CD4-positive, alpha-beta T cell treated with Interleukin-6 for 4 hours (primary cell): ENCODE measurements around the gene TRAIP.
A peak's percentile ranks its signal among the peaks of the same experiment; 100 is the strongest.
"Not testable (repeated sequence)": the region's sequence is repeated elsewhere in the genome, so short reads cannot be mapped to it uniquely, and the experiment has no call there.

Experiments used
- DNase-seq: peaks from one replicate; pipeline ENCODE4 v3.0.0-alpha.2; 2020; ENCODE audit warnings: mixed read lengths

TRAIP gene

DNA sequence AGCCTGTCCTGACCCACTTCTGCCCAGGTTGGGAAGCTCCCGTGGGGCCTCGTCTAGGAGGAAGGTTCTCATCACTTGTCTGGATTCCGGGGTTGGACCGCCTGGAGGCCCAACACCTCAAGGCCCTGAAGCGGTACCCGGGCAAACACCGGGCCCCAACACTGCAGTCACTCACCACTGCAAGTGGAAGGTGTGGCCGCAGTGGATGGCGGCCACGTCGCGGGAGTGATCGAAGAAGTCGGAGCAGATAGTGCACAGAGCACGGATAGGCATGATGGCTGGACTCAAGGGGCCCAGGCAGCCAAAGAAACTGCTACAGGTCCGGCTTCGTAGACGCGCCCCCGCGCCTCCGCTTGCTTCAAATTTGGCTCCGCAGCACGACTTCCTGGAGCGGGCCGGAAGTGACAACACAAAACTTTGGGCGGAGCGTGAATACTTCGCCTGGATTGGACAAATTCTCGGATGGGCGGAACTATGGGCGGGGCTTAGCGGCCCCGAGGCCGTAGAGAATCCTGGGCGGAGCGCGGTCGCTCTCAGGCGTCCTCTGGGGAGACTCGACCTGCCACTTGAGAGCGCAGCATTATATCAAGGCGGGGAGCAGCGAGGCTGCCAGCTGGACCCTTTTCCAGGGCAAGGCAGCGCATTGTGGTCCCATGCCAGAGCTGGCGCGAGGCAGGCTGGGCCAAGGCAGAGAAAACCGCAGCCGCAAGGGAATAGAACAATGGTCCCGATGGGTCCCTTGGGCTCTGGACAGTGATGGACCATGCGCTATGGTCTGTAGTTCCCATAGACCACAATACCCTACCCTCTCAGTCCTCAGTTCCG, at the start of gene TRAIP:
Gene TRAIP, minus strand, starts transcription at position 384 of the 825 bp plus-strand sequence. Its CDS starts 111 bp downstream, at position 273.
- DNase-seq, result peak; percentile 95

- DNase-seq, result not testable (repeated sequence)
These were observed 48.1 kb upstream of the TRAIP start for GRCh38 chr3:49904448-49904847.

DNA sequence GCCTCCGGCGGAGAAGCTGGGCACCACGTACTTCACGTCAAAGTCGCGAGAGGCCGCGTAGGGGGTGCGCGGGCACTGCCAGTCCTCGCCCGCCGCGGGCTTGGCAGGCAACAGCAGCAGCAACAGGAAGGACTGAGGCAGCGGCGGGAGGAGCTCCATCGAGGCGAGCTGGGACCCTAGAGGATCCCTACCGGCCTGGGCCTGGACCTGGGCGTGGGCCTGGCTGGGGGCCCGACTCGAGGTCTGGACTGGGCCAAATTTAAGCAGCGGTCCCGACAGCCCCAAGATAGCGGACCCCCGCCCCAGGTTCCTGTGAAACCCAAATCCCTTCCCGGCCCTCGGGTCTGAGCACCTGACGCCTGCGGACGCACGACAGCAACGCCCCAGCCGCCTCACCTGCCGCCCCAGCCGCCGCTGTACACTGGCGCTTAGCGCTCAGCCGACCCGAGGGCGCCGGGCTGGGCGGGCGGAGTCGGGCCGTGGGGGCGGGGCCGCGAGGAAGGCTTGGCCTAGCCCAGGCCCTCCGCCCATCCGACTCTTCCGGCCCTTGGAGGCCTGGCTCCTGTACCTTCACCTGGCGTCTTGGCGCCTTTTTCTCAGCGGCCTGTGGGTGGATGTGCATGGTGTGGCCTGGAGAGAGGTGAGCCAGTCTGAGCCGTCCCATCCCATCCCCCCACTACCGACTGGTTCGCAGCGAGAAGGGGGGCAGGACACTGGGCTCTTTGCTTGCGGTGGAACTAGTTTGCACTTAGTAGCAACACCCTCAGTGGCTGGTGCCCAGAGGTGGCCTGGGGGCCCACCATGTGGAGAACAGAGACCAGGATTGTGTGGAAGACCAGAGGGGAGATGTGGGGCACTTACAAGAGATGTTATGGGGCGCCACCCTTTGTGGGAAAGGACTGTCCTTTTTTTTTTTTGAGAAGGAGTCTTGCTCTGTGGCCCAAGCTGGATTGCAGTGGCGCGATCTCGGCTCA, 47.4 kb upstream of the TRAIP start, which contains the start of gene MST1R:
Gene MST1R, minus strand, starts transcription at position 423 of the 974 bp plus-strand sequence. Its CDS starts 264 bp downstream, at position 159.
- DNase-seq, result peak; percentile 89

DNA sequence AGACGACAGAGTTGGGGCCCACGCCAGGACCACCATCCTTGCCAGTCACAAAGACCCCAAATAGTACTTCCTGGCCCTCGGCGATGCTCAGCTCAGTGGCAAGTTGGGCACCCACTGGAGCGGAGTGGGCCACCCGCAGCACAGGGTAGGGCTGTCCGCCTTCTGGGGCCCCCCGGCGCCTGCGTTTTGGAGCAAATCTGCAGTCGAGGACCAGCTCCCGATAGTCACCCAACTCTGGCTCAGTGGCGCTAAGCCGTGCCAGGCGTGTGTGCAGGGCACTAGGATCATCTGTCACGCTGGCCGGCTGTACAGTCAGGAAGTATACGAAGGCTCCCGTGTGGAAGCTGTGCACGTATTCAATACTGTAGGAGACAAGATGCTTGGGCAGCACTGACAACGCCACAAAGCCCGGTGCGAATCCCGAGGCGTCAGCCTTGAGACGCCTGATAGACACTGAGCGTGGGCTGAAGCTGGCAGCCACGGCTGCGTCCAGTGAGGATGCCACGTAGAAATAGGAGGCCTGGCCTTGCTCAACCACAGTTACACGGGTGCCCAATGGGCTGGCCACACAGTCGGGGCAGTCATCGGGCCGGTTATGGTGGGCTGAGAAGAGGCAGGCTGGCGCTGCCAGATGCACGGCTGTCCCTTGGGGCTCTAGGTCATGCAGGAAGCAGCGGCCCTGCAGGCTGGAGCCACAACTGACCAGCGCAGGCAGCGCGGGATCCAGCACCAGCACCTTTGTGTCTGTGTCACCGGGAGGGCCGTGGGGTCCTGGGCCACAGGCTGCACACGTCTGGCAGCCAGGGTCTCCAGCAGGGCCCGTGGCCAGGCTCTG, 46.4 kb upstream of the TRAIP start:
- no peak for DNase-seq

- no peak for DNase-seq
These were observed 45.3 kb upstream of the TRAIP start for GRCh38 chr3:49901366-49902339.

DNA sequence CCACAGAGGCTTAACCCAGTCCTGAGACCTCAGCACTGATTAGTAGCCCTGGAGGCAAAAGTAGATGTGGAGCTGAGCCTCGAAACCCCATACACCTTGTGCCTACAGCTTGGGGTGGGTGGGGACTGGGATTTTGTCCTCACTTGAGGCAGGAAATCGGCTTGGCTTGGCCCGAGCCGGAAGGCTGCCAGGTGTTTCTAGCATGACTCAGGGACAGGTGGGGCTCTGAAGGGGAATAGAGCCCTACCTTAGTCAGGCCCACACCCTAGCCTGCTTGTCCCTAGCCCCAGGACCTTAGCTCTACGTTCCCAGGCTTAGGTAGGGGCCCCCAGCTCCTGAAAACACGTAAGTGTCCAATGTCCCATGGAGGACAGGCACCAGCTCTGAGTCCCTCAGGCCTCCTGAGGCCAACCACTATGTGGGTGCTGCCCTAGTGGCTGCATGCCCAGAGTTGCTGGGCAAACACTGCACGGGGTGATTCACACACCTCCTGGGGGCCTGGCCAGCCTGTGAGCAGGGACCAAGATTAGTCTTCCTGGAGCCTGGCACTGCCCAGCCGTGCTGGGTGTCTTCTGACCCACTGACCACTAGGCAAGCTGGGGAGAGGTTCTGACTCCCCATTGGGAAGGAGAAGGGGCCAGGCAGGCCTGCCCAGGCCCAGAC, 44.3 kb upstream of the TRAIP start:
- no peak for DNase-seq

DNA sequence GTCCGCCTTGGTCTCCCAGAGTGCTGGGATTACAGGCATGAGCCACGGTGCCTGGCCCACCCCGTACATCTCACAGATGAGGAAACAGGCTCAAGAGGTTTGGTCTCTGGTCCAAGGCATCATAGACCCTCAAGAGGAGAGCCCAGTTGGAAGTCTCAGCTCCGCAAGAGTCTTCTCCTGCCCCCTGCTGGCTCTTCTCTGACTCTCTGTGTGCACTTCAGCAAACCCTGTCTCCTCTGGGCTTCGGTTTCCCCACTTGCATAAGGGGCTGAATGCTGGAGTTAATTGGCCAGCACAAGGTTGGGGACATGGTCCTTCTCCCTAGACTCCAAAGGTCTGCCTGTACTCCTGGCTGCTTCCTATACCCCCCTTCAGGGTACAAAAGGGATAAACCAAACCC, 43.5 kb upstream of the TRAIP start:
- no peak for DNase-seq

DNA sequence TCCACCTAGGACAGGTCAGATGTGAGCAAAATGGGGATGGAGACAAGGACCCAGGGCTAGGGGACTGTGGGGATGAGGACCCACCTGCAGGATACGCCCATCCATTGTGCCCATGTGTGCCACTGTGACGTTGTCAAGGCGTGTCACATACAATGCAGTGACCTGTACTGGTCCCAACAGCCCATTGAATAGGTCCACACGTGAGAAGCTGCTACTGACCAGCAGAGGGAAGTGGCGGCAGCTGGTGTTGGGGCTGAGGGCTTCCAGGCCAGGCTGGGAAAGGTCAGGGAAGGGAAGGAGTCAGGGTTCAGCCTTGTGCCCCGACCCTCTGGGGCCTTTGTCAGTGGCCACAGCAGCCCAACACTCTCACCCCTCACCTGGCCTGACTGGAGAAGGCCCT, 42.6 kb upstream of the TRAIP start:
- no peak for DNase-seq

DNA sequence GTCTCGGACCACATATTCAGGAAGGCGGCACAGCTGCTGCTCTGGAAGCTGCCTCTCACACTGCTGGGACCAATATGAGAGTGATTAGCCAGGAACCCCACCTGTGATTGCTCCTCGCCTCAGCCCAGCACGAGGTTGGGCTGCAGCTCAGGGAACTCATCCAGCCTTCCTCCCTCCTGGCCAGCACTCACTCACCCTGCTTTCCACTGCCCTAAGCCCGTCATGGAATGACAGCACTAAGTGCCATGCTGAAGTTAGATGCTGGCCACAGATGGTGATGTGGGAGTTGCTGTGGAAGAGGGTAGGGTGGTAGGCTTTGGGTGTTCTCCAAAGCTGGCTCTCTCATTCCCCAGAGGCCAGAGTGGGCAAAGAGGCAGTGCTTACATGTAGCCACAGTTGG, 40.0 kb upstream of the TRAIP start:
- DNase-seq, result no peak

- DNase-seq, result no peak
These were observed 39.4 kb upstream of the TRAIP start for GRCh38 chr3:49895791-49896190.

DNA sequence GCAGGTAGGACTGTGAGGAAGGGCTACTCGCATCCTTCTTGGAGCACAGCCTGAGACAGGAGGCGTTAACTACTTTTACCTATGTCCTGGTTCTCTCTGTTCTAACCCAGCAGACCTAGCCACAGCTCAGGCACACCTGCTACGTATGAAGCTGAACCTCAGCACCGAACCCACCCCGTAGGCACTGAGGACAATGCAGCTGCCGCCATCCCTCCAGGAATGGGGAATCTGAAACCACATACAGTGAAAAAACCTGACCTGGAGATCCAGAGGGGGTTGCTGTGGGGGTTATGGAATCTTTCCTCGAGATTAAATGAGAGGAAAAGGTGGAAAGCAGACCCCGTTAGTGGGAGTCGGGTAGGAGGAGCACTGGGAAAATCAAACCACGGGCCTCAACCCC, 32.9 kb upstream of the TRAIP start:
- no peak for DNase-seq

DNA sequence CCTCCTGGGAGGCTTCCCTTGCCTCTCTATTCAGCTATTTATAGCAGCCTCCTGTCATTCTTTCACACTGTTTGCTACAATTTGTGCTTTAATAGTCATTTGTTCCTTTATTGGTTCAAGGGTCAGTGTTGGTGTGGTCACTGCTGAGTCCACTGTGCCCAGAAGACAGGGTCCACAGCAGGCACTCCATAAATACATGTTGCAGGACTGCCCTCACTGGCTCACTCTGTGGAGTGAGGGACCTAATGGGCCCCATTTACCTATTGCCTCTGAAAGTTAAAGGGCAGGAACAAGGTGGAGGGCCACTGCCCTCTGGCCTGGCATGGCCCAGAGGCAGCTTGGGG, 30.5 kb upstream of the TRAIP start:
- DNase-seq, result no peak

DNA sequence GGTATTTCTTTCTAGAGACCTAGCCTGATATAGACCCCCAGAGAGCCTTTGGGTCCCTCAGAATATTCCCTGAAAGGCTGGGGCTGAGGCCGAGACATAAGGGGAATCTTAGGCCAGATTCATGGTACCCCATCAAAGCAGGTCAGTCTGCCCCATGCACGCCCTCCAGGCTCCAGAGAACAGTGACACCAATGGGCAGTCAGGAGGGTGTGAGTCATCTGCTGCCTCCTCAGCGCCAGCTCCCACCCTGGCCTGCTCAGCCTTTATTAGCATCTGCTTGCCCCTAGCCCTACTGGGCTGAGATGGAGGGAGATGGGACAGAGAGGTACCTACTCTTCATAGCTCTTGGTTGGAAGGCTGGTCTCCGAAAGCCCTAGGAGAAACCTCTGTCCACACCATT, 27.6 kb upstream of the TRAIP start:
- DNase-seq, result no peak

DNA sequence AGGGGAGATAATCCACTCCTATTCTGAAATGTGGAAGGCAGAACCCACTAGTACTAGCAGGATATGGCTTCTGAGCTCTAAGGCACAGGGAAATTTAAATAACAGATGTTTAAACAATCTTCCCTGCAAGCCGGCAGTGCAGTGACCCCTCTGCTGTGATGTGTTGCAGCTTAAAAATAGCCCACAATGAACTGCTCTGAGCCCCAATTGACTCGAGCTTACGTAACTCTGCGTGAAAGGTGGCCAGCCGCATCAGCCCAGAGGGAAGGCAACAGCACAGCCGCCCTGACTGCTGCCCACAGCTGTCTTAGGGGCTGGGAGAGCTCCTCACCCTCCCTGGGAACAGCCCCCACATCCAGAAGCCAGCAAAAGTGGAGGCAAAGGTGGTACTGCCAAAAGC, 25.8 kb upstream of the TRAIP start:
- no peak for DNase-seq

DNA sequence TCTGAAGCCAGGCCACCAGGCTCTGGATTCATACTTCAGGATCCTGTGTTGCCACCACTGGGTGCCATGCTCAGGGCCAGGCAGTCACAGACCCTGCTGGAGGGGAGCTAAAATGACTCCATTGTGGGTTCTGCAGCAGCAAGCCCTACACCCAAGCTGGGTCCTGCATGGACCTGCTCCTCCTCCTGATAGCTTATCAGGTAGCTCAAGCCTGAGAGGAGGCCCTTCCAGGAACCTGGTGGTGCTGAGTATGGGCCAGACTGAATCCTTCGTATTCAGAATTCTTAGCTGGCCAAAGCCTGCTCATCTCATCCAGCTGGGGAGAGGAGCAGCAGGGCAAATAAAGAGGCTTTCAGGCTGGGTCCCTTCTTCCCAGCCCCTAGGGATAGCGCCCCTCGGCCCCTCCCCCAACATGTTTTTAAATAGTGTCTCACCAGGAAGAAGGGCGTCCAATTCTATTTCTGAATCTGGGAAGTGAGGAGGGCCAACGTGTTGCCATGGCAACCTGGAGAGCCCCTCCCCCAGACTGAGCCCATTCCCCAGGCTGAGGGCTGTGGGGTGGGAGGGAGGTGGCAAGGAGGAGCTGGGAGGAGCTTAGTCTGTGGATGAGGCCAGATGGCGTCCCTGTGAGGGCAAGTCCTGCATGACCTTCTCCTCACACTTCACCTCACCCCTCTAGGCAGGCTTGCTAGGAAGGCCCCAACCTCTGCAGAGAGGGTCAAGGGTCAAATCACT, 24.4 kb upstream of the TRAIP start:
- DNase-seq, result no peak

DNA sequence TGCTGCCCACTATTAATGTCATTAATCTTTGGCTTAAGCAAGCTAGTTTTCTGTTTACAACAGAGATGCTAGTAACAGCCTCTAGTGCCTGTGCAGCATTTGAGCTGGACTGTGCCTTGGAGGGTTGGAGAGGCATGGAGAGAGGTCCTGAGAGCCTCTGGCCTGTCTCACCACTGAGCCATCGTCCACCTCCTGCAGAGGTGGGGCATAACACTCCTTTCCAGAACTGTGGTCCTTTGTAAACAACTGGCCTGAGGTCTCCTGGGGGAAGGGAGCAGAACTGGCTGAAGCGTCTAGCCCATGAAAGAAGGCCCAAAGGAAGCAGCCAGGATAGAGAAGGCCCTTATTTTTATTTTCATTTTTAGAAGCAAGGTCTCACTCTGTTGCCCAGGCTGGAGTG, 23.4 kb upstream of the TRAIP start:
- DNase-seq, result no peak

DNA sequence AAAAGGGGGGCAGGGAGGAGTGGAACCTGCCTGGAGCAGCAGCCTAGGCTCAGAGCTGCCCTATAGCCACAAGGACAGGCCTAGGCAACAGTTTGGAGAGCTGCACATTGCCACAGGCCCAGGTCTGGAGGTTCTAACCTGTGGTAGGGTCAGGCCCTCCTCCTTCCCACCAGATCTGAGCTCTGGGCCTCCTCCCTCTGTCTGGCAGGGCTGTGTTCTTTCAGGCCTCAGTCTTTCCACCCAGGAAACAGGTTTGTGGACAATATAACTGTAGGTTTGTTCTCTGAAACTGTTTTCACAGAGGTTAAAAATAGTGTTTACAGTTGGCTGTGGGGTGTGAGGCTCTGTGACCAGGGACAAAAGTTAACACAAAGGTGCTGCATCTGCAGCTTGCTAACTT, 22.3 kb upstream of the TRAIP start:
- no peak for DNase-seq

DNA sequence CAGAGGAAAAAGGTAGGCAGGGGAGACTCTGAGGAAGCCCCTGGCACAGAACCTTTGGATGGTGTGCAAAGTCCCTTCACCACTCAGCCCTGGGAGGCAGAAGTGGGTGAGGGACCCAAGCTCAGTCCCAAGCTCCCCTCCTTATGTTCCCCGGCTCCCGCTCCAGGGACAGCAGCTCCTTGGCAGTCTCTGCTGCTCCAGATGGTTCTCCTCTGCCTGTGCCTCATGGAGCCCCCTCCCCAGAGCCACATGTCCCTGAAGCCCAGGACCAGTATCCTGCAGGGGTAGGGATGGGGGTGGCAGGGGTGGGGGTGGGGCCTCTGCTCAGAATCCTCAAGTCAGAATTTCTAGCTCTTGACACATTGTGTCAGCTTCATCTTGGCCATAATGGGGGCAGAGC, 21.4 kb upstream of the TRAIP start:
- no peak for DNase-seq

GRCh38 chr3:49876567-49876966, 20.2 kb upstream of the TRAIP start:
- DNase-seq, result no peak

DNA sequence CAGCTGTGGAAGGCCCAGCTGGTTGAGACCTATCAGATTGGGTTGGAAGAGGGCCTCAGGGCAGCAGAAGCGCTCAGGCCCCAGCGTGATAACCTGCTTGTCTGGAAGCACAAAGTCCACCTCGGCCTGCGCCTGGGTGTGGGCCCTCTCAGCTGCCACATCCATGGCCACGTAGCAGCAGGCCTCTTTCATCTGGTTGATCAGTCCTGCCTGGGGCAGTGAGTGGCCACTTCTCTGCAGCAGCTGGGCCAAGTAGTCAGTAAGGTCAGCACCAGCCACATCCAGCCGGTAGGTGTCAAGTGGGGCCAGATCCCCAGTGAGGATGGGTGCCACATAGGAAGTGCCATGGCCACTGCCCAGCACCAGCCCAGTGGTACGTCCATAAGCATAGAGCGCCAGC, 17.3 kb upstream of the TRAIP start:
- DNase-seq, result no peak
